HEK293 (cell line): ENCODE results near the gene SOCS6.

Experiments
- CTCF ChIA-PET: fragments of 350-600 bp; formaldehyde crosslinking; extraction: SDS; loops from one replicate; lab custom pipeline; 2021; ENCODE audit warnings: antibody characterized with exemption; lab: Yijun Ruan, JAX
- POLR2A ChIA-PET: fragments of 300-600 bp; formaldehyde crosslinking; extraction: SDS; loops from one replicate; lab custom pipeline; 2020; ENCODE audit warnings: antibody characterized with exemption, inconsistent platforms; lab: Yijun Ruan, JAX
- H3K27ac ChIP-seq: fragments of 200-500 bp; sonication (Bioruptor generic); 2 replicates; pipeline ENCODE4 v1.5.1; 2014; ENCODE audit warnings: low read depth, low read length, control low read depth, inconsistent platforms; ENCODE audit errors: extremely low read depth
- H3K36me3 ChIP-seq, 2 experiments: fragments of 200-500 bp in 1 of 2; sonication (Bioruptor generic) in 1 of 2; 1 replicate in 1 of 2; 2 replicates in 1 of 2; pipeline ENCODE4 v1.5.1; 2014 to 2017; ENCODE audit warnings: inconsistent platforms in 2 of 2, low read length in 2 of 2; ENCODE audit not compliant: control insufficient read depth in 2 of 2, insufficient read depth in 1 of 2
- H3K4me1 ChIP-seq: fragments of 200-500 bp; sonication (Bioruptor generic); 2 replicates; pipeline ENCODE4 v1.5.1; 2014; ENCODE audit warnings: mild to moderate bottlenecking, low read length, inconsistent platforms; ENCODE audit not compliant: control insufficient read depth, insufficient read depth
- H3K4me3 ChIP-seq: 2 replicates; pipeline ENCODE4 v1.5.1; 2011; ENCODE audit warnings: low read depth, mild to moderate bottlenecking, control low read depth, low read length, moderate library complexity
- H3K9me3 ChIP-seq: fragments of 200-500 bp; sonication (Bioruptor generic); 2 replicates; pipeline ENCODE4 v1.5.1; 2014; ENCODE audit warnings: low read depth, low read length, inconsistent platforms; ENCODE audit not compliant: control insufficient read depth, insufficient read depth
- SALL2 ChIP-seq: fragments of 450-650 bp; formaldehyde crosslinking; IDR thresholded peaks from 2 replicates; pipeline ENCODE4 v1.5.0; 2017; ENCODE audit warnings: missing biosample characterization, mild to moderate bottlenecking, missing genetic modification characterization, borderline replicate concordance
- SP2 ChIP-seq: fragments of 450-650 bp; formaldehyde crosslinking; IDR thresholded peaks from 2 replicates; pipeline ENCODE4 v1.5.1; 2016; ENCODE audit warnings: missing biosample characterization, missing genetic modification characterization
- TRIM28 ChIP-seq: IDR thresholded peaks from 2 replicates; pipeline ENCODE4 v1.6.1; 2011; ENCODE audit warnings: low read length, control low read depth, borderline replicate concordance
- ZNF133 ChIP-seq: fragments of 450-650 bp; formaldehyde crosslinking; IDR thresholded peaks from 2 replicates; pipeline ENCODE4 v1.5.1; 2016; ENCODE audit warnings: missing biosample characterization, missing genetic modification characterization
- ZNF138 ChIP-seq: fragments of 450-650 bp; formaldehyde crosslinking; IDR thresholded peaks from 2 replicates; pipeline ENCODE4 v1.5.1; 2016; ENCODE audit warnings: missing biosample characterization, missing genetic modification characterization, borderline replicate concordance
- ZNF214 ChIP-seq: fragments of 450-650 bp; formaldehyde crosslinking; IDR thresholded peaks from 2 replicates; pipeline ENCODE4 v1.5.1; 2017; ENCODE audit warnings: missing biosample characterization, mild to moderate bottlenecking, missing genetic modification characterization, borderline replicate concordance
- ZNF292 ChIP-seq: fragments of 450-650 bp; formaldehyde crosslinking; IDR thresholded peaks from 2 replicates; pipeline ENCODE4 v1.5.1; 2016; ENCODE audit warnings: low read depth, missing biosample characterization, missing genetic modification characterization, borderline replicate concordance
- ZNF37A ChIP-seq: fragments of 450-650 bp; IDR thresholded peaks from 2 replicates; pipeline ENCODE4 v1.5.1; 2018; ENCODE audit warnings: missing biosample characterization, missing genetic modification characterization
- ZNF558 ChIP-seq: fragments of 450-650 bp; formaldehyde crosslinking; IDR thresholded peaks from 2 replicates; pipeline ENCODE4 v1.5.1; 2016; ENCODE audit warnings: missing biosample characterization, missing genetic modification characterization
- ZNF623 ChIP-seq: fragments of 450-650 bp; formaldehyde crosslinking; IDR thresholded peaks from 2 replicates; pipeline ENCODE4 v1.5.1; 2016; ENCODE audit warnings: missing biosample characterization, missing genetic modification characterization
- ZNF701 ChIP-seq: fragments of 450-650 bp; formaldehyde crosslinking; IDR thresholded peaks from 2 replicates; pipeline ENCODE4 v1.5.1; 2016; ENCODE audit warnings: missing biosample characterization, missing genetic modification characterization
- TF ChIP-seq, protein P1 (sequence below): fragments of 450-650 bp; formaldehyde crosslinking; IDR thresholded peaks from 2 replicates; pipeline ENCODE4 v1.5.1; 2016; ENCODE audit warnings: missing biosample characterization, missing genetic modification characterization, borderline replicate concordance
- TF ChIP-seq, protein P2 (sequence below): fragments of 450-650 bp; formaldehyde crosslinking; IDR thresholded peaks from 2 replicates; pipeline ENCODE4 v1.5.1; 2017; ENCODE audit warnings: missing biosample characterization, mild to moderate bottlenecking, missing genetic modification characterization, moderate library complexity
- TF ChIP-seq, protein P3 (sequence below): fragments of 450-650 bp; formaldehyde crosslinking; IDR thresholded peaks from 2 replicates; pipeline ENCODE4 v1.5.1; 2016; ENCODE audit warnings: missing biosample characterization, missing genetic modification characterization
- TF ChIP-seq, protein P4 (sequence below): fragments of 450-650 bp; formaldehyde crosslinking; IDR thresholded peaks from 2 replicates; pipeline ENCODE4 v1.5.1; 2016; ENCODE audit warnings: missing biosample characterization, missing genetic modification characterization
- TF ChIP-seq, protein P5 (sequence below): fragments of 450-650 bp; formaldehyde crosslinking; IDR thresholded peaks from 2 replicates; pipeline ENCODE4 v1.5.1; 2016; ENCODE audit warnings: missing biosample characterization, missing genetic modification characterization, low read depth
- TF ChIP-seq, protein P6 (sequence below): IDR thresholded peaks from 2 replicates; pipeline ENCODE4 v1.6.1; 2011; ENCODE audit warnings: mild to moderate bottlenecking, low read depth, low read length, borderline replicate concordance
- TF ChIP-seq, protein P7 (sequence below): fragments of 450-650 bp; formaldehyde crosslinking; IDR thresholded peaks from 2 replicates; pipeline ENCODE4 v1.5.1; 2017; ENCODE audit warnings: missing biosample characterization, missing genetic modification characterization

SOCS6 gene

DNA sequence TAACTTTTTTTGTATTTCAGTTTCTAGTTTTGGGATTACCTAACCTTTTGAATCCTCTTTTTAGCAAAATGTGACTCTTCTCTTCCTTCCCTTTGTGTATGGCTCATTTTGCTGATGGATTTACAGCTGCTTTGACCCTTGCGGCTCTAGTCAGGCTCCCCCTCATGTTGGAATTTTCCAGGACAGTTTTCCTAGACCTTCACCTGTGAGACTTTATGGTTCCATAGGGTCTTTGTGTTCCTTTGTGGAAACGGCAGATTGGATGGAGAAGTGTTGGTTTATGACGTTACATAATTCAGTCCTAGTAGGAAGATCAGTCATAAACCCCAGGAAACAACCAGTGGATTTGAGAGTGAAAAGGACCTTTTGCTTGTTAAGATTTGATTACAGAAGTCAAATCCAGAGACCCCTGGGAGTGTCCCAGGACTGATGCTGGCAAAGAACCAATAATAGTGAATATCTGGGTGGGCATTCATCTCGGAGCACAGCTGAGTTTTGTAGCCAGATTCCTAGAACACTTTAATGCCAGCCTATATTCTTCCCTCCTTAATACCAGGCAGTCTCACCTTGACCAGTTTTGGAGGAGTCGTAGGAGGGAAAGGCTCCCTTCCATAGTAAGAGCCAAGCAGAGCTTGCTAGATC lies 42.7 kb downstream of the SOCS6 start (continued):
- TF ChIP-seq, protein P1, sequence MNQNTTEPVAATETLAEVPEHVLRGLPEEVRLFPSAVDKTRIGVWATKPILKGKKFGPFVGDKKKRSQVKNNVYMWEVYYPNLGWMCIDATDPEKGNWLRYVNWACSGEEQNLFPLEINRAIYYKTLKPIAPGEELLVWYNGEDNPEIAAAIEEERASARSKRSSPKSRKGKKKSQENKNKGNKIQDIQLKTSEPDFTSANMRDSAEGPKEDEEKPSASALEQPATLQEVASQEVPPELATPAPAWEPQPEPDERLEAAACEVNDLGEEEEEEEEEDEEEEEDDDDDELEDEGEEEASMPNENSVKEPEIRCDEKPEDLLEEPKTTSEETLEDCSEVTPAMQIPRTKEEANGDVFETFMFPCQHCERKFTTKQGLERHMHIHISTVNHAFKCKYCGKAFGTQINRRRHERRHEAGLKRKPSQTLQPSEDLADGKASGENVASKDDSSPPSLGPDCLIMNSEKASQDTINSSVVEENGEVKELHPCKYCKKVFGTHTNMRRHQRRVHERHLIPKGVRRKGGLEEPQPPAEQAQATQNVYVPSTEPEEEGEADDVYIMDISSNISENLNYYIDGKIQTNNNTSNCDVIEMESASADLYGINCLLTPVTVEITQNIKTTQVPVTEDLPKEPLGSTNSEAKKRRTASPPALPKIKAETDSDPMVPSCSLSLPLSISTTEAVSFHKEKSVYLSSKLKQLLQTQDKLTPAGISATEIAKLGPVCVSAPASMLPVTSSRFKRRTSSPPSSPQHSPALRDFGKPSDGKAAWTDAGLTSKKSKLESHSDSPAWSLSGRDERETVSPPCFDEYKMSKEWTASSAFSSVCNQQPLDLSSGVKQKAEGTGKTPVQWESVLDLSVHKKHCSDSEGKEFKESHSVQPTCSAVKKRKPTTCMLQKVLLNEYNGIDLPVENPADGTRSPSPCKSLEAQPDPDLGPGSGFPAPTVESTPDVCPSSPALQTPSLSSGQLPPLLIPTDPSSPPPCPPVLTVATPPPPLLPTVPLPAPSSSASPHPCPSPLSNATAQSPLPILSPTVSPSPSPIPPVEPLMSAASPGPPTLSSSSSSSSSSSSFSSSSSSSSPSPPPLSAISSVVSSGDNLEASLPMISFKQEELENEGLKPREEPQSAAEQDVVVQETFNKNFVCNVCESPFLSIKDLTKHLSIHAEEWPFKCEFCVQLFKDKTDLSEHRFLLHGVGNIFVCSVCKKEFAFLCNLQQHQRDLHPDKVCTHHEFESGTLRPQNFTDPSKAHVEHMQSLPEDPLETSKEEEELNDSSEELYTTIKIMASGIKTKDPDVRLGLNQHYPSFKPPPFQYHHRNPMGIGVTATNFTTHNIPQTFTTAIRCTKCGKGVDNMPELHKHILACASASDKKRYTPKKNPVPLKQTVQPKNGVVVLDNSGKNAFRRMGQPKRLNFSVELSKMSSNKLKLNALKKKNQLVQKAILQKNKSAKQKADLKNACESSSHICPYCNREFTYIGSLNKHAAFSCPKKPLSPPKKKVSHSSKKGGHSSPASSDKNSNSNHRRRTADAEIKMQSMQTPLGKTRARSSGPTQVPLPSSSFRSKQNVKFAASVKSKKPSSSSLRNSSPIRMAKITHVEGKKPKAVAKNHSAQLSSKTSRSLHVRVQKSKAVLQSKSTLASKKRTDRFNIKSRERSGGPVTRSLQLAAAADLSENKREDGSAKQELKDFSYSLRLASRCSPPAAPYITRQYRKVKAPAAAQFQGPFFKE: no peak
- no peak for TF ChIP-seq ZNF37A (tag by site-specific recombination)
- TF ChIP-seq, protein P2, sequence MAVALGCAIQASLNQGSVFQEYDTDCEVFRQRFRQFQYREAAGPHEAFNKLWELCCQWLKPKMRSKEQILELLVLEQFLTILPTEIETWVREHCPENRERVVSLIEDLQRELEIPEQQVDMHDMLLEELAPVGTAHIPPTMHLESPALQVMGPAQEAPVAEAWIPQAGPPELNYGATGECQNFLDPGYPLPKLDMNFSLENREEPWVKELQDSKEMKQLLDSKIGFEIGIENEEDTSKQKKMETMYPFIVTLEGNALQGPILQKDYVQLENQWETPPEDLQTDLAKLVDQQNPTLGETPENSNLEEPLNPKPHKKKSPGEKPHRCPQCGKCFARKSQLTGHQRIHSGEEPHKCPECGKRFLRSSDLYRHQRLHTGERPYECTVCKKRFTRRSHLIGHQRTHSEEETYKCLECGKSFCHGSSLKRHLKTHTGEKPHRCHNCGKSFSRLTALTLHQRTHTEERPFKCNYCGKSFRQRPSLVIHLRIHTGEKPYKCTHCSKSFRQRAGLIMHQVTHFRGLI (tag by site-specific recombination): no peak
- TF ChIP-seq, protein P3, sequence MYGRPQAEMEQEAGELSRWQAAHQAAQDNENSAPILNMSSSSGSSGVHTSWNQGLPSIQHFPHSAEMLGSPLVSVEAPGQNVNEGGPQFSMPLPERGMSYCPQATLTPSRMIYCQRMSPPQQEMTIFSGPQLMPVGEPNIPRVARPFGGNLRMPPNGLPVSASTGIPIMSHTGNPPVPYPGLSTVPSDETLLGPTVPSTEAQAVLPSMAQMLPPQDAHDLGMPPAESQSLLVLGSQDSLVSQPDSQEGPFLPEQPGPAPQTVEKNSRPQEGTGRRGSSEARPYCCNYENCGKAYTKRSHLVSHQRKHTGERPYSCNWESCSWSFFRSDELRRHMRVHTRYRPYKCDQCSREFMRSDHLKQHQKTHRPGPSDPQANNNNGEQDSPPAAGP (tag by site-specific recombination): no peak
- TF ChIP-seq, all 188 proteins: peak for 0

DNA sequence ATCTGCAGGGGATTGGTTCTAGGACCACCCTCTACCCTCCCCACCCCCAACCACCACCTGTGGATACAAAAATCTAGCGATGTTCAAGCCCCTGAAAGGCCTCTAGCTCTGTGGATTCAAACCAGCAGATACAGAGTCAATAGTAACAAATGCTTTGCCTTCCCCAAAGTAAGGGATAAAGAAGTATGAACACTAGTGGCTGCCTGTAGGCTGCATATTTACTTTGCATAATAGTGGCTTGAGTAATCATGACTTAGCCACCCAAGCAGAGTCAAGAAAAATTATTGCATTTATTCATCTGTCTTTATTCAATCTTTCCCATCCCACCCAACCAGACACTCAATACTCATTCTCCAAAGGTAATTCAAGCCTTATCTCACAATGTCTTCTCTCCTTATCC lies 43.8 kb downstream of the SOCS6 start:
- no peak overlapping the region for H3K27ac ChIP-seq
- H3K4me3 ChIP-seq: no peak overlapping the region
- H3K4me1 ChIP-seq: peaks cover 2% of the 10 kb centered on the region
- ChIA-PET CTCF (no interaction called here), POLR2A (no interaction called here)
- H3K9me3 ChIP-seq: no peaks in the 10 kb centered on the region
- H3K36me3 ChIP-seq: no peaks in the 10 kb centered on the region
- no peak for TF ChIP-seq TRIM28
- TF ChIP-seq, protein P4, sequence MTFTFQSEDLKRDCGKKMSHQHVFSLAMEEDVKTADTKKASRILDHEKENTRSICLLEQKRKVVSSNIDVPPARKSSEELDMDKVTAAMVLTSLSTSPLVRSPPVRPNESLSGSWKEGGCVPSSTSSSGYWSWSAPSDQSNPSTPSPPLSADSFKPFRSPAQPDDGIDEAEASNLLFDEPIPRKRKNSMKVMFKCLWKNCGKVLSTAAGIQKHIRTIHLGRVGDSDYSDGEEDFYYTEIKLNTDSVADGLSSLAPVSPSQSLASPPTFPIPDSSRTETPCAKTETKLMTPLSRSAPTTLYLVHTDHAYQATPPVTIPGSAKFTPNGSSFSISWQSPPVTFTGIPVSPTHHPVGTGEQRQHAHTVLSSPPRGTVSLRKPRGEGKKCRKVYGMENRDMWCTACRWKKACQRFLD (tag by site-specific recombination): no peak
- TF ChIP-seq, protein P5, sequence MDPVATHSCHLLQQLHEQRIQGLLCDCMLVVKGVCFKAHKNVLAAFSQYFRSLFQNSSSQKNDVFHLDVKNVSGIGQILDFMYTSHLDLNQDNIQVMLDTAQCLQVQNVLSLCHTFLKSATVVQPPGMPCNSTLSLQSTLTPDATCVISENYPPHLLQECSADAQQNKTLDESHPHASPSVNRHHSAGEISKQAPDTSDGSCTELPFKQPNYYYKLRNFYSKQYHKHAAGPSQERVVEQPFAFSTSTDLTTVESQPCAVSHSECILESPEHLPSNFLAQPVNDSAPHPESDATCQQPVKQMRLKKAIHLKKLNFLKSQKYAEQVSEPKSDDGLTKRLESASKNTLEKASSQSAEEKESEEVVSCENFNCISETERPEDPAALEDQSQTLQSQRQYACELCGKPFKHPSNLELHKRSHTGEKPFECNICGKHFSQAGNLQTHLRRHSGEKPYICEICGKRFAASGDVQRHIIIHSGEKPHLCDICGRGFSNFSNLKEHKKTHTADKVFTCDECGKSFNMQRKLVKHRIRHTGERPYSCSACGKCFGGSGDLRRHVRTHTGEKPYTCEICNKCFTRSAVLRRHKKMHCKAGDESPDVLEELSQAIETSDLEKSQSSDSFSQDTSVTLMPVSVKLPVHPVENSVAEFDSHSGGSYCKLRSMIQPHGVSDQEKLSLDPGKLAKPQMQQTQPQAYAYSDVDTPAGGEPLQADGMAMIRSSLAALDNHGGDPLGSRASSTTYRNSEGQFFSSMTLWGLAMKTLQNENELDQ (tag by site-specific recombination): no peak
- TF ChIP-seq ZNF133 (tag by site-specific recombination): no peak
- TF ChIP-seq ZNF701 (tag by site-specific recombination): no peak
- TF ChIP-seq, protein P6, sequence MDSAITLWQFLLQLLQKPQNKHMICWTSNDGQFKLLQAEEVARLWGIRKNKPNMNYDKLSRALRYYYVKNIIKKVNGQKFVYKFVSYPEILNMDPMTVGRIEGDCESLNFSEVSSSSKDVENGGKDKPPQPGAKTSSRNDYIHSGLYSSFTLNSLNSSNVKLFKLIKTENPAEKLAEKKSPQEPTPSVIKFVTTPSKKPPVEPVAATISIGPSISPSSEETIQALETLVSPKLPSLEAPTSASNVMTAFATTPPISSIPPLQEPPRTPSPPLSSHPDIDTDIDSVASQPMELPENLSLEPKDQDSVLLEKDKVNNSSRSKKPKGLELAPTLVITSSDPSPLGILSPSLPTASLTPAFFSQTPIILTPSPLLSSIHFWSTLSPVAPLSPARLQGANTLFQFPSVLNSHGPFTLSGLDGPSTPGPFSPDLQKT: no peak
- TF ChIP-seq ZNF292 (tag by site-specific recombination): no peak
- TF ChIP-seq SALL2 (tag by site-specific recombination): no peak
- no peak for TF ChIP-seq SP2
- no peak for TF ChIP-seq ZNF138 (tag by site-specific recombination)
- TF ChIP-seq ZNF214 (tag by site-specific recombination): no peak
- TF ChIP-seq, protein P7, sequence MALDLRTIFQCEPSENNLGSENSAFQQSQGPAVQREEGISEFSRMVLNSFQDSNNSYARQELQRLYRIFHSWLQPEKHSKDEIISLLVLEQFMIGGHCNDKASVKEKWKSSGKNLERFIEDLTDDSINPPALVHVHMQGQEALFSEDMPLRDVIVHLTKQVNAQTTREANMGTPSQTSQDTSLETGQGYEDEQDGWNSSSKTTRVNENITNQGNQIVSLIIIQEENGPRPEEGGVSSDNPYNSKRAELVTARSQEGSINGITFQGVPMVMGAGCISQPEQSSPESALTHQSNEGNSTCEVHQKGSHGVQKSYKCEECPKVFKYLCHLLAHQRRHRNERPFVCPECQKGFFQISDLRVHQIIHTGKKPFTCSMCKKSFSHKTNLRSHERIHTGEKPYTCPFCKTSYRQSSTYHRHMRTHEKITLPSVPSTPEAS (tag by site-specific recombination): no peak
- no peak for TF ChIP-seq ZNF558 (tag by site-specific recombination)
- no peak for TF ChIP-seq ZNF623
